GM23248 (cell line): ENCODE data around the gene TMEM260.

Experiments used
- EZH2 ChIP-seq: fragments of 200-600 bp; sonication (generic); IDR thresholded peaks from 2 replicates; pipeline ENCODE4 v1.6.1; 2018; ENCODE audit warnings: antibody characterized with exemption, mild to moderate bottlenecking; ENCODE audit not compliant: insufficient read depth, poor library complexity, severe bottlenecking
- EZH2phosphoT487 ChIP-seq: fragments of 200-600 bp; sonication (generic); IDR thresholded peaks from 2 replicates; pipeline ENCODE4 v1.6.1; 2018; ENCODE audit warnings: antibody characterized with exemption, moderate library complexity, mild to moderate bottlenecking, low read depth; ENCODE audit not compliant: insufficient read depth

- no peak for TF ChIP-seq EZH2
- TF ChIP-seq EZH2phosphoT487 = no peak
Observed at GRCh38 chr14:56649382-56649781, 69.8 kb downstream of the TMEM260 start.
